HUES48 (cell line): ENCODE measurements around the gene IL12RB2.

Source experiments
- H3K27ac ChIP-seq: one replicate; pipeline ENCODE4 v1.7.0; 2013; ENCODE audit warnings: low read depth, low read length, inconsistent platforms
- H3K27me3 ChIP-seq: 2 replicates; pipeline ENCODE4 v1.6.1; 2013; ENCODE audit warnings: mild to moderate bottlenecking, low read length; ENCODE audit not compliant: control insufficient read depth, insufficient read depth
- H3K36me3 ChIP-seq: 2 replicates; pipeline ENCODE4 v1.6.1; 2013; ENCODE audit warnings: low read length; ENCODE audit not compliant: control insufficient read depth, insufficient read depth
- H3K4me1 ChIP-seq: 2 replicates; pipeline ENCODE4 v1.6.1; 2013; ENCODE audit warnings: mild to moderate bottlenecking, low read length; ENCODE audit not compliant: control insufficient read depth, insufficient read depth
- H3K4me3 ChIP-seq: 2 replicates; pipeline ENCODE4 v1.5.1; 2013; ENCODE audit warnings: mild to moderate bottlenecking, low read depth, low read length
- H3K9ac ChIP-seq: 2 replicates; pipeline ENCODE4 v1.6.1; 2013; ENCODE audit warnings: mild to moderate bottlenecking, low read depth, low read length, moderate library complexity
- H3K9me3 ChIP-seq: 2 replicates; pipeline ENCODE4 v1.6.1; 2013; ENCODE audit warnings: low read length; ENCODE audit not compliant: control insufficient read depth, insufficient read depth

The IL12RB2 gene

DNA sequence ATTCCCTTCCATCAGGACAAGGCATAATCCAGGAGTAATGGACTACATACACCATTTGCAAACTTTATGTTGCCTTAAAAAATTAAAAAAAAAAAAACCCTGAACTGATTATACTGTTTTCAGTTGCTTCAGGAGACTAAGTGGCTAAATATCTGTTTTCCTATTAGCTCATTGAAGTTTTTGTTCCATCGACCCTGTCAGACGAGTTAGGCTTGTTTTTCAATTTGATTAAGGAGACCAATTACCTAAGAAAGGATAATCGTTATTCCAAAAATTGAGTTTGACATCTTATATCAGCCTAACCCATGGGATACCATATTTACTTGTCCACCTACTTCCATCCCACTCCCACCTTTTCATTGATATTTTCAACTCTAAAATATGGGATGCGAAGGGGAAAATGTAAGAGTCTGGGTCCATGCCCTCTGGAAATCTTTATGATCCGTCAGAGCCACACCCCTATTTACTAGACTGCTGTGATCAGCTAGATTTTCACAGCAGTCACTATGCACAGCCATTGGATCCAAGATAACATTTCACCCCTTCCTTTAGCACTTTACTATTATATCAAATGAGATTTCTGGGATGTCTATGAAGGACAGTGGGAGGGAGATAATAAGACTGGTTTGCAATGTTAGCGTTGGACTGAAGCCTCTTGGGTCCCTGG, 41.0 kb downstream of the IL12RB2 start:
- H3K9ac ChIP-seq, result no peak overlapping the region
- no peak overlapping the region for H3K4me3 ChIP-seq
- H3K4me1 ChIP-seq, result peaks cover 10% of the 10 kb centered on the region
- no peaks in the 10 kb centered on the region for H3K36me3 ChIP-seq
- no peaks in the 10 kb centered on the region for H3K27me3 ChIP-seq
- no peak overlapping the region for H3K27ac ChIP-seq
- no peaks in the 10 kb centered on the region for H3K9me3 ChIP-seq

GRCh38 chr1:67350783-67351182, 43.1 kb downstream of the IL12RB2 start:
- Histone ChIP-seq H3K27ac (no peak overlapping the region), H3K9me3 (no peaks in the 10 kb centered on the region), H3K27me3 (no peaks in the 10 kb centered on the region), H3K4me1 (peaks cover 10% of the 10 kb centered on the region), H3K9ac (no peak overlapping the region), H3K36me3 (no peaks in the 10 kb centered on the region), H3K4me3 (no peak overlapping the region)

GRCh38 chr1:67352211-67352610, 44.5 kb downstream of the IL12RB2 start:
- Histone ChIP-seq H3K27ac (no peak overlapping the region), H3K36me3 (no peaks in the 10 kb centered on the region), H3K9me3 (no peaks in the 10 kb centered on the region), H3K4me3 (no peak overlapping the region), H3K4me1 (peaks cover 10% of the 10 kb centered on the region), H3K27me3 (no peaks in the 10 kb centered on the region), H3K9ac (no peak overlapping the region)

DNA sequence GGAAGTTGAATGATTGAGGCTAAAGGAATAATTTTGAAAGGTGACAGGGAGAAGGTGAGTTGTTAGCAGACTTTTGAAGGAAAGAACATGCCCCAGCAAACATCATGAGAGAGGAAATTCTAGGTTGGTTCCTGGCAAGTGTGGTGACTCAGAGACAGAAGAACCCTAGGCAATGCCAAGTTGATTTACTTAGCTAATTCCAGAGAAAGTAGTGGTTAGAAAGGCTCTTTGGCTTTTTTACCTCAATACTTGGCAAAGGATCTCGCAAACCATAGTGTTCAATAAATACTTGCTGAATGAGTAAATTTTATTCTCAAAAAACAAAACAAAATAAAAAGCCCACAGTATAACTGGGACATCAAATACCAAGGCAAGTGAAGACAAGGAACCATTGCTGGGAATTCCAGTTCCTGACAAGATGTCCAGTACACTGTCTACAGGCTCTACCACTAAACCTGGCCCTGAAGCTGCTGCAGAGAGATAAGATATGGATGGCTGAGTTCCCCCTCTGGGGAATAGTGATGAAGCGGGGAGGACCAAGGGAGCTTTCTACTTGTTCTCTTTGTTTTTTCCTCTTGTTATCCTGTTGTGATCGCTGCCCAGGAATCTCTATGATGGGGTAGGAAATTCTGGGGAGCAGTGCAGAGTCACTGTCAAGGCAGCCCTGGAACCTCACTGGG, 48.2 kb downstream of the IL12RB2 start:
- no peaks in the 10 kb centered on the region for H3K4me1 ChIP-seq
- H3K36me3 ChIP-seq, result no peaks in the 10 kb centered on the region
- no peak overlapping the region for H3K27ac ChIP-seq
- no peaks in the 10 kb centered on the region for H3K27me3 ChIP-seq
- no peaks in the 10 kb centered on the region for H3K9me3 ChIP-seq
- H3K9ac ChIP-seq, result no peak overlapping the region
- no peak overlapping the region for H3K4me3 ChIP-seq

DNA sequence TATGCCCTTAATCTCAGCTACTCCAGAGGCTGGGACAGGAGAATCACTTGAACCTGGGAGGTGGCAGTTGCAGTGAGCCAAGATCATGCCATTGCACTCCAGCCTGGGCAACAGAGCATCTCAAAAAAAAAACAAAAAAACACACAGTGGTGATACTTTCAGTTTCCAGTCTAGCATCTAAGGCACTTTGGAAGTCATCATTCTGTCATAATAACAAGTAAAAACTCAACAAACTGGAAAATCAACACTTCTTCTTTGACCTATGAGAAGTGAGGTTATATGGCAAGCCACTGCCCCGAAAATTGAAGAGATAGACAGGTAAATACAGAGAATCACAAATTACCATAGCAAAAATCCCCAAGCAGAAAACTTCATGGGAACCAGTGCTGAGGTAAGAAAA, 51.9 kb downstream of the IL12RB2 start:
- Histone ChIP-seq H3K27ac (no peak overlapping the region), H3K36me3 (no peaks in the 10 kb centered on the region), H3K4me1 (no peaks in the 10 kb centered on the region), H3K9ac (no peak overlapping the region), H3K27me3 (no peaks in the 10 kb centered on the region), H3K4me3 (no peak overlapping the region), H3K9me3 (no peaks in the 10 kb centered on the region)

- Histone ChIP-seq H3K27ac (no peak overlapping the region), H3K9ac (no peak overlapping the region), H3K4me1 (no peaks in the 10 kb centered on the region), H3K27me3 (no peaks in the 10 kb centered on the region), H3K4me3 (no peak overlapping the region), H3K36me3 (no peaks in the 10 kb centered on the region), H3K9me3 (no peaks in the 10 kb centered on the region)
Observed at GRCh38 chr1:67361641-67362040, 54.0 kb downstream of the IL12RB2 start.

DNA sequence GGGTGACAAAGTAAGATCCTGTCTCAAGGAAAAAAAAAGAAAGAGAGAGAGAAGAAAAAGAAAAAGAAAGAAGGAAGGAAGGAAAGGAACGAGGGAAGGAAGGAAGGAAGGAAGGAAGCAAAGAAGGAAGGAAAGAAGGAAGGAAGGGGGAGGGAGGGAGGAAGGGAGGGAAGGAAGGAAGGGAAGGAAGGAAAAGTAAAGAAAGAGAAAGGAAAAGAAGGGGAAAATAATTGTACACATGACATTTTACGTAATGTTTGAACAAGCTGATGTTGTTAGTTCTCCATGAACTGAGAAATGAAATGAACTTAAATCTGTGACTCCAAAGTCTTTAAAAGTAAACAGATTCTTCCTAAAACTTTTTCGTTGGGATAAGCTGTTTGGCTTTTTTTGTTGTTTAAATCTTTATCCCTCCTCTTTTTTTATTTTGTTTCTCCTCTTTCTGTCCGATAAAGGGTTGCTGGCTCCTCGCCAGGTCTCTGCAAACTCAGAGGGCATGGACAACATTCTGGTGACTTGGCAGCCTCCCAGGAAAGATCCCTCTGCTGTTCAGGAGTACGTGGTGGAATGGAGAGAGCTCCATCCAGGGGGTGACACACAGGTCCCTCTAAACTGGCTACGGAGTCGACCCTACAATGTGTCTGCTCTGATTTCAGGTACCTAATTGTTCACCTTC, 59.8 kb downstream of the IL12RB2 start:
- H3K4me1 ChIP-seq, result peaks cover 13% of the 10 kb centered on the region
- H3K27ac ChIP-seq, result no peak overlapping the region
- H3K4me3 ChIP-seq, result no peak overlapping the region
- no peaks in the 10 kb centered on the region for H3K27me3 ChIP-seq
- no peaks in the 10 kb centered on the region for H3K9me3 ChIP-seq
- H3K9ac ChIP-seq, result no peak overlapping the region
- no peaks in the 10 kb centered on the region for H3K36me3 ChIP-seq

GRCh38 chr1:67368046-67368514, 60.4 kb downstream of the IL12RB2 start:
- Histone ChIP-seq H3K9ac (no peak overlapping the region), H3K27ac (no peak overlapping the region)

GRCh38 chr1:67371043-67371442, 63.4 kb downstream of the IL12RB2 start:
- no peak overlapping the region for H3K4me3 ChIP-seq

More at GRCh38 chr1:67368046-67368514, 60.4 kb downstream of the IL12RB2 start:
- Histone ChIP-seq H3K27me3 (no peaks in the 10 kb centered on the region), H3K9me3 (no peaks in the 10 kb centered on the region), H3K4me3 (no peak overlapping the region), H3K36me3 (no peaks in the 10 kb centered on the region), H3K4me1 (peaks cover 14% of the 10 kb centered on the region)

GRCh38 chr1:67371681-67372080, 64.0 kb downstream of the IL12RB2 start:
- Histone ChIP-seq H3K4me1 (peaks cover 20% of the 10 kb centered on the region), H3K4me3 (no peak overlapping the region), H3K27me3 (no peaks in the 10 kb centered on the region), H3K9ac (no peak overlapping the region), H3K9me3 (no peaks in the 10 kb centered on the region), H3K27ac (no peak overlapping the region), H3K36me3 (no peaks in the 10 kb centered on the region)

More at GRCh38 chr1:67371043-67371442, 63.4 kb downstream of the IL12RB2 start:
- Histone ChIP-seq H3K36me3 (no peaks in the 10 kb centered on the region), H3K27ac (no peak overlapping the region), H3K4me1 (peaks cover 15% of the 10 kb centered on the region), H3K9ac (no peak overlapping the region), H3K27me3 (no peaks in the 10 kb centered on the region), H3K9me3 (no peaks in the 10 kb centered on the region)

GRCh38 chr1:67372136-67372535, 64.5 kb downstream of the IL12RB2 start:
- Histone ChIP-seq H3K27ac (no peak overlapping the region), H3K27me3 (no peaks in the 10 kb centered on the region), H3K9me3 (no peaks in the 10 kb centered on the region), H3K36me3 (no peaks in the 10 kb centered on the region), H3K4me1 (peaks cover 24% of the 10 kb centered on the region), H3K4me3 (no peak overlapping the region), H3K9ac (no peak overlapping the region)
